HFFc6 (cell line): Measurements from ENCODE around the gene LENG1. TPM values are rescaled to one million over a fixed set of nuclear protein-coding genes. Genes with fewer than 3 reads are reported as not detected.

Experiments
- DNase-seq: peaks from one replicate; pipeline ENCODE4 v3.0.0-alpha.2; 2018
- H3K27ac Mint-ChIP-seq: 2 replicates; pipeline ENCODE4 v1.8.0; 2020; ENCODE audit warnings: mild to moderate bottlenecking, mixed read lengths
- H3K27me3 Mint-ChIP-seq: 2 replicates; pipeline ENCODE4 v1.8.0; 2021; ENCODE audit warnings: mild to moderate bottlenecking, moderate library complexity, mixed read lengths; ENCODE audit not compliant: insufficient read depth
- H3K36me3 Mint-ChIP-seq: 2 replicates; pipeline ENCODE4 v1.8.0; 2021; ENCODE audit warnings: low read depth, mixed read lengths
- H3K4me1 Mint-ChIP-seq: 2 replicates; pipeline ENCODE4 v1.8.0; 2020; ENCODE audit warnings: low read depth, mixed read lengths
- H3K4me3 Mint-ChIP-seq: 2 replicates; pipeline ENCODE4 v1.8.0; 2020; ENCODE audit warnings: mild to moderate bottlenecking, moderate library complexity, mixed read lengths
- H3K9me3 Mint-ChIP-seq: 2 replicates; pipeline ENCODE4 v1.8.0; 2020; ENCODE audit warnings: mild to moderate bottlenecking, mixed read lengths
- total RNA-seq, 6 experiments: library from RNA; stranded (reverse); fragmentation: NEBNext Ultra II Directional; extraction: Animal tissue kit (Norgen Biotek cat#: 25700); gene quantifications; 2 replicates in 1 of 6; 3 replicates in 5 of 6; pipeline ENCODE4 v1.2.3, GENCODE V29; 2021
- TF ChIP-seq, protein P1 (sequence below): fragments of 200-600 bp; sonication (generic); IDR thresholded peaks from 2 replicates; pipeline ENCODE4 v1.5.0; 2021; ENCODE audit warnings: antibody characterized with exemption, mild to moderate bottlenecking

The LENG1 gene
- total RNA-seq, 6 experiments from 2014 or later, result 3.7 to 7.6 (median 6.2) TPM

DNA sequence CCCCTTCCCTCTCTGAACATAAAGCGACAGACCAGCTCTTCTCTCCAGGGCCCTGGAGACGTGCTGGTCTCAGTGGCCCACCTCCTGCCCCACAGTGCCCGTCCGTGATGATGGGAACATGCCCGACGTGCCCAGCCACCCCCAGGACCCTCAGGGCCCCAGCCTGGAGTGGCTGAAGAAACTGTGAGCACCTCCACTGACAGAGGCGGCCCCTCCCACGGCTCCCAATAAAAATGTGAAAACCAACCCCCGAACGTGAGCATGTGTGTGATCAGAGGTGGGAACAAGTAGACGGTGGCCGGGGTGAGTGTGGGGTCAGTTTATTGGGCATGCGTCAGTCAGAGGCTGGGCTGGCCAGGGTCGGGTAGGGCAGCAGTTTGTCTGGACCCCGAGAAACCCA is 52.8 kb downstream of the LENG1 start:
- Mint-ChIP-seq H3K4me1 (peaks cover 5% of the 10 kb centered on the region), H3K36me3 (peaks cover 21% of the 10 kb centered on the region), H3K27ac (no peak overlapping the region), H3K9me3 (no peaks in the 10 kb centered on the region), H3K27me3 (peaks cover 2% of the 10 kb centered on the region), H3K4me3 (no peak overlapping the region)
- TF ChIP-seq, protein P1, sequence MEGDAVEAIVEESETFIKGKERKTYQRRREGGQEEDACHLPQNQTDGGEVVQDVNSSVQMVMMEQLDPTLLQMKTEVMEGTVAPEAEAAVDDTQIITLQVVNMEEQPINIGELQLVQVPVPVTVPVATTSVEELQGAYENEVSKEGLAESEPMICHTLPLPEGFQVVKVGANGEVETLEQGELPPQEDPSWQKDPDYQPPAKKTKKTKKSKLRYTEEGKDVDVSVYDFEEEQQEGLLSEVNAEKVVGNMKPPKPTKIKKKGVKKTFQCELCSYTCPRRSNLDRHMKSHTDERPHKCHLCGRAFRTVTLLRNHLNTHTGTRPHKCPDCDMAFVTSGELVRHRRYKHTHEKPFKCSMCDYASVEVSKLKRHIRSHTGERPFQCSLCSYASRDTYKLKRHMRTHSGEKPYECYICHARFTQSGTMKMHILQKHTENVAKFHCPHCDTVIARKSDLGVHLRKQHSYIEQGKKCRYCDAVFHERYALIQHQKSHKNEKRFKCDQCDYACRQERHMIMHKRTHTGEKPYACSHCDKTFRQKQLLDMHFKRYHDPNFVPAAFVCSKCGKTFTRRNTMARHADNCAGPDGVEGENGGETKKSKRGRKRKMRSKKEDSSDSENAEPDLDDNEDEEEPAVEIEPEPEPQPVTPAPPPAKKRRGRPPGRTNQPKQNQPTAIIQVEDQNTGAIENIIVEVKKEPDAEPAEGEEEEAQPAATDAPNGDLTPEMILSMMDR, result no peak
- no peak for DNase-seq

- Mint-ChIP-seq H3K27me3 (peaks cover 2% of the 10 kb centered on the region), H3K36me3 (peaks cover 18% of the 10 kb centered on the region), H3K4me1 (peaks cover 12% of the 10 kb centered on the region), H3K27ac (no peak overlapping the region), H3K9me3 (no peaks in the 10 kb centered on the region), H3K4me3 (no peak overlapping the region)
- no peak for DNase-seq
- TF ChIP-seq, protein P1, result no peak
Measured at GRCh38 chr19:54105796-54106195, 53.7 kb downstream of the LENG1 start.

Other genes starting within 250 kb of the LENG1 start
- under 1 TPM; 0.09 to 0.48 (median 0.26) TPM for gene CACNG8, start 196.8 kb downstream of the LENG1 start, total RNA-seq
- not detected for gene CACNG6, start 168.1 kb downstream of the LENG1 start, total RNA-seq
- gene VSTM1, start 95.8 kb downstream of the LENG1 start, total RNA-seq, result 1 to 10 TPM in 4 of 6 experiments, not detected in 2; 1.5 to 2.0 (median 1.8) TPM
- gene TARM1, start 78.4 kb downstream of the LENG1 start, total RNA-seq, result not detected
- gene OSCAR, start 58.9 kb downstream of the LENG1 start, total RNA-seq, result 1 to 10 TPM in 4 of 6 experiments, under 1 TPM in 2; 0.45 to 3.2 (median 2.4) TPM
- 100 to 1,000 TPM; 114 to 173 (median 144) TPM for gene NDUFA3, start 56.9 kb downstream of the LENG1 start, total RNA-seq
- 10 to 100 TPM in 5 of 6 experiments, 1 to 10 TPM in 1; 9.3 to 15.4 (median 14.5) TPM for gene TFPT, start 44.1 kb downstream of the LENG1 start, total RNA-seq
- gene PRPF31, start 44.0 kb downstream of the LENG1 start, total RNA-seq, result 10 to 100 TPM; 66.1 to 92.5 (median 83.6) TPM
- 10 to 100 TPM; 46.4 to 65.5 (median 59.6) TPM for gene CNOT3, start 22.0 kb downstream of the LENG1 start, total RNA-seq
- gene TMC4, start 13.4 kb upstream of the LENG1 start, total RNA-seq, result under 1 TPM; 0.43 to 0.70 (median 0.55) TPM
- gene MBOAT7, start 29.9 kb upstream of the LENG1 start, total RNA-seq, result 100 to 1,000 TPM; 263 to 354 (median 313) TPM
- 10 to 100 TPM; 51.2 to 58.8 (median 54.4) TPM for gene TSEN34, start 31.6 kb upstream of the LENG1 start, total RNA-seq
- gene RPS9, start 41.1 kb upstream of the LENG1 start, total RNA-seq, result 1,000 to 10,000 TPM; 1,015 to 1,196 (median 1,082) TPM
- not detected for gene LILRB3, start 63.3 kb upstream of the LENG1 start, total RNA-seq
- not detected for gene LILRA6, start 83.1 kb upstream of the LENG1 start, total RNA-seq
- gene LILRB5, start 97.6 kb upstream of the LENG1 start, total RNA-seq, result not detected
- not detected for gene LILRB2, start 121.4 kb upstream of the LENG1 start, total RNA-seq
- gene LILRA5, start 153.4 kb upstream of the LENG1 start, total RNA-seq, result not detected
- not detected for gene LILRA4, start 179.4 kb upstream of the LENG1 start, total RNA-seq
- not detected for gene LAIR1, start 205.2 kb upstream of the LENG1 start, total RNA-seq